GM12878 (cell line): ENCODE data around the gene GPR146. TPM values are rescaled to one million over a fixed set of nuclear protein-coding genes. Genes with fewer than 3 reads are reported as not detected.

Experiments used
- ATAC-seq: fragments of 200-7000 bp; cut with Tn5 transposase; 3 replicates; pipeline ENCODE4 v1.9.1; 2020; ENCODE audit warnings: mild to moderate bottlenecking, moderate library complexity
- BruUV-seq: library from RNA; stranded (reverse); fragments of 400-500 nt; replicated peaks from 2 replicates; lab custom pipeline; 2021; lab: Mats Ljungman, UMichigan
- CTCF ChIA-PET: fragments of 300-600 bp; sonication (Branson Sonifier 250); formaldehyde crosslinking; extraction: SDS; loops from one replicate; lab custom pipeline; 2021; ENCODE audit warnings: inconsistent platforms; lab: Yijun Ruan, JAX
- POLR2A ChIA-PET: fragments of 350-600 bp; formaldehyde crosslinking; extraction: SDS; loops from one replicate; lab custom pipeline; 2021; ENCODE audit warnings: inconsistent platforms; lab: Charles Lee
- RAD21 ChIA-PET: fragments of 300-600 bp; sonication (Branson Sonifier 250); formaldehyde crosslinking; loops from one replicate; lab custom pipeline; 2023; ENCODE audit warnings: antibody characterized with exemption; ENCODE audit not compliant: unreplicated experiment; lab: Charles Lee
- SMC1A ChIA-PET: fragments of 300-600 bp; sonication (Branson Sonifier 250); formaldehyde crosslinking; loops from one replicate; lab custom pipeline; 2023; ENCODE audit not compliant: unreplicated experiment, uncharacterized antibody; lab: Charles Lee
- DNase-seq: peaks from one replicate; pipeline ENCODE4 v3.0.0-alpha.2; 2011; ENCODE audit warnings: low read depth, low spot score
- FAIRE-seq: peaks from 3 replicates; lab custom pipeline; 2011; peaks lifted over from hg19 to GRCh38; lab: Jason Lieb, UNC
- H2AFZ ChIP-seq: 2 replicates; pipeline ENCODE4 v1.6.0; 2011; ENCODE audit warnings: low read depth, low read length, control low read depth; ENCODE audit not compliant: control insufficient read depth
- H3K27ac ChIP-seq: 2 replicates; pipeline ENCODE4 v1.5.1; 2011; ENCODE audit warnings: control low read depth; ENCODE audit not compliant: control insufficient read depth, insufficient read depth
- H3K27me3 ChIP-seq, 2 experiments: replicated peaks in 1 of 2; 2 replicates each; pipeline versions ENCODE4 v1.6.0 to v1.6.1; 2011; ENCODE audit warnings: low read length in 1 of 2; ENCODE audit not compliant: control insufficient read depth in 2 of 2, insufficient read depth in 2 of 2
- H3K36me3 ChIP-seq, 2 experiments: 2 replicates each; pipeline ENCODE4 v1.5.1; 2011; ENCODE audit warnings: low read length in 1 of 2; ENCODE audit not compliant: control insufficient read depth in 2 of 2, insufficient read depth in 2 of 2
- H3K4me1 ChIP-seq: 2 replicates; pipeline ENCODE4 v1.6.1; 2011; ENCODE audit warnings: mild to moderate bottlenecking, low read length, moderate library complexity, mixed read lengths; ENCODE audit not compliant: control insufficient read depth, insufficient read depth
- H3K4me2 ChIP-seq: 2 replicates; pipeline ENCODE4 v1.6.0; 2011; ENCODE audit warnings: control low read depth; ENCODE audit not compliant: control insufficient read depth, insufficient read depth
- H3K4me3 ChIP-seq: fragments of 200-600 bp; sonication (generic); 2 replicates; pipeline ENCODE4 v1.5.1; 2016
- H3K79me2 ChIP-seq: 2 replicates; pipeline ENCODE4 v1.6.0; 2011; ENCODE audit warnings: low read length; ENCODE audit not compliant: control insufficient read depth, insufficient read depth
- H3K9ac ChIP-seq: 2 replicates; pipeline ENCODE4 v1.8.0; 2011; ENCODE audit warnings: low read length, control low read depth, mixed read lengths; ENCODE audit not compliant: control insufficient read depth, insufficient read depth
- H3K9me3 ChIP-seq: replicated peaks from 3 replicates; pipeline ENCODE4 v1.5.1; 2011; ENCODE audit warnings: mild to moderate bottlenecking, low read length; ENCODE audit not compliant: control insufficient read depth, insufficient read depth
- H4K20me1 ChIP-seq: 2 replicates; pipeline ENCODE4 v1.6.0; 2011; ENCODE audit not compliant: control insufficient read depth, insufficient read depth
- CEBPB ChIP-seq, 2 experiments: fragments of 150-350 bp in 1 of 2; IDR thresholded peaks; 2 replicates each; pipeline ENCODE4 v1.6.1; 2012 to 2014; ENCODE audit warnings: low read depth in 2 of 2, low read length in 2 of 2, borderline replicate concordance in 1 of 2, inconsistent platforms in 1 of 2
- CHD1 ChIP-seq: IDR thresholded peaks from 2 replicates; pipeline ENCODE4 v1.6.1; 2012; ENCODE audit warnings: low read depth, low read length, improper control_type of control experiment
- EP300 ChIP-seq, 2 experiments: fragments of 150-350 bp in 1 of 2; IDR thresholded peaks; 2 replicates each; pipeline ENCODE4 v1.6.1; 2011 to 2012; ENCODE audit warnings: low read depth in 2 of 2, low read length in 2 of 2, borderline replicate concordance in 1 of 2, improper control_type of control experiment in 1 of 2, inconsistent platforms in 1 of 2; ENCODE audit not compliant: control insufficient read depth in 1 of 2
- POLR2A ChIP-seq: IDR thresholded peaks from 2 replicates; pipeline ENCODE4 v1.6.1; 2011; ENCODE audit warnings: low read depth, mild to moderate bottlenecking, low read length
- POLR2AphosphoS5 ChIP-seq: IDR thresholded peaks from 2 replicates; pipeline ENCODE4 v1.6.1; 2011; ENCODE audit warnings: mild to moderate bottlenecking, low read length, inconsistent platforms
- RAD51 ChIP-seq: fragments of 450-650 bp; IDR thresholded peaks from 2 replicates; pipeline ENCODE4 v1.6.1; 2016; ENCODE audit warnings: moderate library complexity, mild to moderate bottlenecking, inconsistent platforms
- RELA ChIP-seq: fragments of 450-650 bp; IDR thresholded peaks from 2 replicates; pipeline ENCODE4 v1.8.0; 2014; ENCODE audit warnings: borderline replicate concordance; ENCODE audit not compliant: partially characterized antibody
- RUNX3 ChIP-seq: IDR thresholded peaks from 2 replicates; pipeline ENCODE4 v1.6.1; 2012; ENCODE audit warnings: low read length, inconsistent platforms
- SUZ12 ChIP-seq: fragments of 200-600 bp; sonication (generic); IDR thresholded peaks from one replicate; pipeline ENCODE4 v1.6.1; 2018; ENCODE audit warnings: antibody characterized with exemption, mild to moderate bottlenecking; ENCODE audit not compliant: unreplicated experiment
- TCF3 ChIP-seq: IDR thresholded peaks from 2 replicates; pipeline ENCODE4 v1.6.1; 2012; ENCODE audit warnings: low read depth, mild to moderate bottlenecking, low read length, borderline replicate concordance; ENCODE audit not compliant: insufficient read depth
- WGBS: methylation state at CpG from one replicate; pipeline ENCODE4 v1.1.6; 2016; ENCODE audit warnings: low lambda C conversion rate; ENCODE audit not compliant: insufficient replicate concordance, insufficient coverage; ENCODE audit errors: missing lambda C conversion rate; 5-methylcytosine and 5-hydroxymethylcytosine counted together
- in situ Hi-C: fragments of 300-500 bp; cut with MboI; formaldehyde crosslinking; loops from 9 replicates; pipeline ENCODE4 v1.14.3; 2018; ENCODE audit warnings: mixed read lengths
- intact Hi-C: fragments of 100-400 bp; cut with micrococcal nuclease; formaldehyde crosslinking; loops from one replicate; pipeline ENCODE4 v1.14.2; 2022; ENCODE audit not compliant: unreplicated experiment
- polyA plus RNA-seq, 11 experiments: library from polyadenylated mRNA; depleted of rRNA in 4 of 11; unstranded in 6 of 11; stranded (reverse) in 5 of 11; fragments of >200 nt; fragmentation: Nextera tagmentation in 4 of 11; fragmentation: Illumina TruSeq in 1 of 11; extraction: Ambion mirVana in 4 of 11; extraction: Trizol in 1 of 11; gene quantifications; 1 replicate in 1 of 11; 2 replicates in 10 of 11; pipeline versions ENCODE4 v1.2.1 to v1.2.3, GENCODE V29; 2011 to 2016; ENCODE audit warnings: inconsistent platforms in 2 of 11, missing spikeins in 2 of 11, low read depth in 1 of 11
- total RNA-seq, 4 experiments: library from RNA; depleted of rRNA in 3 of 4; stranded (reverse); fragments of >200 nt in 3 of 4; fragmentation: Illumina TruSeq in 1 of 4; extraction: Trizol in 1 of 4; gene quantifications; 2 replicates each; pipeline versions ENCODE4 v1.2.1 to v1.2.3, GENCODE V29; 2013 to 2021
- TF ChIP-seq, protein P1 (sequence below): IDR thresholded peaks from 2 replicates; pipeline ENCODE4 v1.6.1; 2011; ENCODE audit warnings: borderline replicate concordance, low read depth, mild to moderate bottlenecking, moderate library complexity, low read length; ENCODE audit not compliant: insufficient read depth, poor library complexity, severe bottlenecking
- TF ChIP-seq, protein P2 (sequence below): fragments of 450-650 bp; IDR thresholded peaks from 2 replicates; pipeline ENCODE4 v1.6.1; 2017; ENCODE audit warnings: mild to moderate bottlenecking, low read depth, inconsistent platforms; ENCODE audit not compliant: poor library complexity, severe bottlenecking

GPR146 gene
- total and polyA plus RNA-seq, 10 of the 15 experiments (the other 5 are each of a cell fraction or from before 2014, with no cell fraction given), result 0.19 to 12.0 (median 0.54) TPM; not detected in 2

DNA sequence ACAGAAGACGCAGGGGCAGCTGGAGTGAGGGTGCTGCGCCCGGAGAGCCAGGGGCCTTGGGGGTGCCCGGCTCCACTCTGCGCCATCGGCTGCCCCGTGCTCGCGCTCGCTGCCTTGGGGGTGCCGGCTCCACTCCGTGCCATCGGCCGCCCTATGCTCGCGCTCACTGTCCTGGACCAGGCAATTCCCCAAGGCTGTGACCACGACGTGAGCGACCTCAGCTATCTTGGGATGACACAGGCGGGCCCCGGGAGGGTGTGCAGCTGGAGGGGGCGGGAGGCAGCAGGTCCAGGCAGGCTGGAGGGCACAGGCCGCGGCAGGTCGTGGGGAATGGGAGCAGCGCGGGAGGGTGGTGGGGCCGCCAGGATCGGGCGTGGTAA, 31.6 kb upstream of the GPR146 start:
- no TSS peak for BruUV-seq
- WGBS, result 96% methylated on average over 29 of the region's 30 CpGs
- H3K36me3 ChIP-seq, result peaks cover 4 to 15% of the 10 kb centered on the region in 2 experiments; a peak in 3 of 4 replicates
- intact Hi-C loops, result no loop called here
- no peak overlapping the region for H2AFZ ChIP-seq
- H3K4me3 ChIP-seq, result no peak overlapping the region
- H4K20me1 ChIP-seq, result no peaks in the 10 kb centered on the region
- ChIA-PET RAD21 (no interaction called here), CTCF (interaction anchor here (1.0 kb wide), 1 partner anchor 53 kb away, joined by 4 read pairs; no protein-coding TSS in a partner anchor), SMC1A (interaction anchor here (1.3 kb wide), 1 partner anchor 74 kb away, joined by 3 read pairs; no protein-coding TSS in a partner anchor), POLR2A (no interaction called here)
- H3K9ac ChIP-seq, result no peak overlapping the region
- in situ Hi-C loops, result no loop called here
- no peaks in the 10 kb centered on the region for H3K9me3 ChIP-seq
- FAIRE-seq, result no peak
- peaks cover 2% of the 10 kb centered on the region; the same call in 1 of the 2 replicates for H3K79me2 ChIP-seq
- TF ChIP-seq POLR2A (0 out of 2 replicates have a peak, but pooled peaks have one; percentile 40), CEBPB (IDR thresholded peaks at IDR 0.05; ENCODE audit: borderline replicate concordance in 1 of 2, low read depth in 2 of 2, low read length in 2 of 2) (no peak), TCF3 (0 out of 2 replicates have a peak, but pooled peaks have one; percentile 39)
- TF ChIP-seq, protein P1, sequence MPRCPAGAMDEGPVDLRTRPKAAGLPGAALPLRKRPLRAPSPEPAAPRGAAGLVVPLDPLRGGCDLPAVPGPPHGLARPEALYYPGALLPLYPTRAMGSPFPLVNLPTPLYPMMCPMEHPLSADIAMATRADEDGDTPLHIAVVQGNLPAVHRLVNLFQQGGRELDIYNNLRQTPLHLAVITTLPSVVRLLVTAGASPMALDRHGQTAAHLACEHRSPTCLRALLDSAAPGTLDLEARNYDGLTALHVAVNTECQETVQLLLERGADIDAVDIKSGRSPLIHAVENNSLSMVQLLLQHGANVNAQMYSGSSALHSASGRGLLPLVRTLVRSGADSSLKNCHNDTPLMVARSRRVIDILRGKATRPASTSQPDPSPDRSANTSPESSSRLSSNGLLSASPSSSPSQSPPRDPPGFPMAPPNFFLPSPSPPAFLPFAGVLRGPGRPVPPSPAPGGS, result peak; percentile 75
- no peak overlapping the region for H3K27ac ChIP-seq
- H3K4me2 ChIP-seq, result no peak overlapping the region
- no peak for ATAC-seq
- no peak for DNase-seq
- H3K27me3 ChIP-seq, result no peaks in the 10 kb centered on the region
- no peaks in the 10 kb centered on the region for H3K4me1 ChIP-seq

DNA sequence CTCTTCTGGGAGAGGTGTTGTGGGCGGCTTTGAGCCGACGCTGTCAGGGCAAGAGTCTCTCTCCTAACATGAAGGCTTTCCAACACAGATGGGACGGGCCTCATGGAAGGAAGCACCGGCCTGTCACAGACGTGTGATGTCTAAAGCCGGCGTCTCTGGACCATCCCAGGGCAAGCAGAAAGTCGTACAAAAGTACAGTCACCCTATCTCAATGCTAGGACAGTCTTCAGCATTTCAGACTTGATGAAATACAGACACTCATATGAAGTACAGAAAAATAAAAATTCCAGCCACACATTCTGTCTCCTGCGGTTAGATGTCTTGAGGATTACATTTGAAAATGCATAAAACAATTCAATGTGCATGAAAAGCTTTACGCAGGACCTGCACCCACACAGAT, 30.8 kb upstream of the GPR146 start:
- Histone ChIP-seq H4K20me1 (no peaks in the 10 kb centered on the region), H2AFZ (no peak overlapping the region), H3K9me3 (no peaks in the 10 kb centered on the region), H3K27ac (no peak overlapping the region), H3K79me2 (peaks cover 2% of the 10 kb centered on the region; the same call in 1 of the 2 replicates), H3K27me3 (no peaks in the 10 kb centered on the region), H3K9ac (no peak overlapping the region), H3K4me2 (no peak overlapping the region), H3K4me3 (no peak overlapping the region), H3K4me1 (no peaks in the 10 kb centered on the region), H3K36me3 (peaks cover 2 to 12% of the 10 kb centered on the region in 2 experiments; a peak in 3 of 4 replicates)
- DNase-seq (no peak), ATAC-seq (no peak), FAIRE-seq (no peak)
- in situ Hi-C loops, result no loop called here
- SMC1A ChIA-PET, result no interaction called here
- RAD21 ChIA-PET, result no interaction called here
- intact Hi-C loops, result no loop called here
- BruUV-seq, result no TSS peak
- CTCF ChIA-PET, result no interaction called here
- POLR2A ChIA-PET, result no interaction called here
- 88% methylated on average over 11 of the region's 11 CpGs for WGBS
- TF ChIP-seq RAD51 (no peak), EP300 (IDR thresholded peaks at IDR 0.05; ENCODE audit: borderline replicate concordance in 1 of 2, control insufficient read depth in 1 of 2, low read depth in 2 of 2, low read length in 2 of 2) (no peak), POLR2AphosphoS5 (no peak), RUNX3 (no peak), SUZ12 (no peak), RELA (no peak), CHD1 (no peak)
- TF ChIP-seq, protein P2, sequence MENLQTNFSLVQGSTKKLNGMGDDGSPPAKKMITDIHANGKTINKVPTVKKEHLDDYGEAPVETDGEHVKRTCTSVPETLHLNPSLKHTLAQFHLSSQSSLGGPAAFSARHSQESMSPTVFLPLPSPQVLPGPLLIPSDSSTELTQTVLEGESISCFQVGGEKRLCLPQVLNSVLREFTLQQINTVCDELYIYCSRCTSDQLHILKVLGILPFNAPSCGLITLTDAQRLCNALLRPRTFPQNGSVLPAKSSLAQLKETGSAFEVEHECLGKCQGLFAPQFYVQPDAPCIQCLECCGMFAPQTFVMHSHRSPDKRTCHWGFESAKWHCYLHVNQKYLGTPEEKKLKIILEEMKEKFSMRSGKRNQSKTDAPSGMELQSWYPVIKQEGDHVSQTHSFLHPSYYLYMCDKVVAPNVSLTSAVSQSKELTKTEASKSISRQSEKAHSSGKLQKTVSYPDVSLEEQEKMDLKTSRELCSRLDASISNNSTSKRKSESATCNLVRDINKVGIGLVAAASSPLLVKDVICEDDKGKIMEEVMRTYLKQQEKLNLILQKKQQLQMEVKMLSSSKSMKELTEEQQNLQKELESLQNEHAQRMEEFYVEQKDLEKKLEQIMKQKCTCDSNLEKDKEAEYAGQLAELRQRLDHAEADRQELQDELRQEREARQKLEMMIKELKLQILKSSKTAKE, result no peak
